Embryonic facial prominence (tissue), 1 donor: ENCODE measurements around the gene SDF2.

Source experiments
- DNase-seq: peaks from one replicate; pipeline ENCODE4 v3.0.0-alpha.2; 2016; ENCODE audit errors: extremely low spot score

Gene SDF2, protein sequence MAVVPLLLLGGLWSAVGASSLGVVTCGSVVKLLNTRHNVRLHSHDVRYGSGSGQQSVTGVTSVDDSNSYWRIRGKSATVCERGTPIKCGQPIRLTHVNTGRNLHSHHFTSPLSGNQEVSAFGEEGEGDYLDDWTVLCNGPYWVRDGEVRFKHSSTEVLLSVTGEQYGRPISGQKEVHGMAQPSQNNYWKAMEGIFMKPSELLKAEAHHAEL

DNA sequence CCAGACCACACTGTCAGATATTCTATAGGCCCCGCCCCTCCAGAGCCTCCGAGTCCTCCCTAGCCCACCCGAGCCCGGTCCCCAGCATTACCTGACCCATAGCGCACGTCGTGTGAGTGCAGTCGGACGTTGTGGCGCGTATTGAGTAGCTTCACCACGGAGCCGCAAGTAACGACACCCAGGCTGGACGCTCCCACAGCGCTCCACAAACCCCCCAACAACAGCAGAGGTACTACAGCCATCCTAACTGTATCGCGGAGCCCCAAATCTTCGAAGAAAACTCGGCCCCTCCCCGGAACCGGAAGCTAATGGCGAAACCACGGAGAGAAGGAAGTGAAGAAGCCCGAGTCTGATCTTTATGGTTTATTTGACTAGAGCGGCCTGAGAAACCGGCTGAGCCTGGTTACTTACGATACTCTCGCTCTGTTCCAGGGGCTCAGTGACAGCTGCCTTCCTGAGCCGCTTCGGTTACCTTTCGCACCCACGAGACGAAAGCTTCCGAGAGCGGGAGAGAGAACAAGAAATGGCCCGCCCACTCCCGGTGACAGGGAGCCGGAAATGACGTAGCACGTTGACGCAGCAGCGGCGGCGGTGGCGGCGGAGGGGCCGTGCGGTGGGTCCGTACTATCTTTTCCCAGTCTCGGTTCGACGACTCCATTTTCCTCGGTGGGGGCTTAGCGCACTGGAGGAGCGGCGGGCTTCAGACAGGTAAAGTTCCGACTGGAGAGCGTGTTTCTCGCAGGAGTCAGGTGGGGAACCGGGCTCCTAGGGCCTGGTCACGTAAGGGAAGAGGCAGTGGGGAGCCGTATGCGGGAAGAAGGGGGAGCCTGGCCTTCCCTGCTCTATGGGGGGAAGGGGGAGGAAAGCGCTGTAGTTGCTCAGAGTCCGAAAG, at the start of gene SDF2, which contains the start of gene SUPT6H:
Gene SDF2, minus strand, starts transcription at position 272 of the 892 bp plus-strand sequence. Its CDS starts 30 bp downstream, at position 242.
Gene SUPT6H, plus strand, starts transcription at position 571 of the 892 bp plus-strand sequence. CDS start 11,197 bp downstream, outside the sequence.
- peak; percentile 89 for DNase-seq

DNA sequence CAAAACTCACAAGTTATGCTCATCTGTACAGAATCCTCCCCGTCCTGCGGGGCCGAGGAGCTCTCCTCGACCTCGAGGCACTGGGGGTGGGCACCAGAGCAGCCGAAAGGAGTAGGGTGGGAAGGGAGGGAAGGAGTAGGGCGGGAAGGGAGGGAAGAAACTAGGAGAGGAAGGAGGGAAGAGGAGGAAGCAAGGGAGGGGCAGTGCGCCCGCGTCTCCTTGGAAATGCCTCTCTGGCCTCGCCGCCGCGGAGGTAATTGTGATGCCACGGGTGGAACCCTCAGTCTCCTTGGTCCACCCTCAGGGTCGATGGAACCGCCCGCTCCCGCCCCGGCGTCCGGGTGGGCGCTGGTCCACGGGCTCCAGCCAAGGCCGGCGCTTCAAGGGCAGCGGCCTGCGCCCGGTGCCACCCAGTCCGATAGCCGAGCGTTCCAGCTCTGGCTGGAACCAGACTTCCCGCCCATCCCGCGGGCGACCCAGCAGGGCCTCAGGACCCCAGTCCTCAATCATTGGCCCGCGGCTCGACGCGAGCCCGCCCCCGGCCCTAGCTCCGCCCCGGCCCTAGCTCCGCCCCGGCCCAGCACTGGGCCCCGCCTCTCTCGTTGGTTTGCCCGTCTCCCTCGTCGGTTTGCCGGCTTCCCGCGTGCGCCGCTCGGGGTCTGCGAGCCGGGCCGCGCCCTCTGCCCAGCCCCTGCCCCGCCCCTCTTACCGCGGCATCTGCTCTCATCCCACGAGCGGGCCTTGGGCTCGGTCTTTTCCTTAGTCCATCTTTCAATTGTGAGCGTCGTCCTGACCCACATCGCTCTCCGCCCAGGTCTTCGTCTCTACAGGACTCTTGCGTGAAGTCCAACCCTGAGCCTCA, 49.4 kb upstream of the SDF2 start:
- peak; percentile 88 for DNase-seq

DNA sequence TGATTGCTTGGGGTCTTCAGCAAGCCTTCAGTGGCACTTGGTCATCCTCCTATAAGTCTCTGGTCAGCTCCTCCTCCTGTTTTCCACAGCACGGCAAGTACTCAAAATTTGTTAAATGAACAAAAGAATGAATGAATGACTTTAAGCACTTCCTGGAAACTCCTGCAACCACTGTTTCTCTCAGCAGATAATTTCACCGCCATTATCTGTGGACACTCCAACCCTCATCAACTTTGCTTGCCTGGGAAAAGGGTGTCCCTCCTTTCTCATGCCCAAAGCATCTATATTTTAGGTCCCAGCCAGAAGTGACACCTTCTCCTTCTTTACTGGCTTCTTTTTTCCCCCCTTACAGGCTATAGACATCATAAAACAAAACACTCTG, 45.6 kb upstream of the SDF2 start:
- DNase-seq, result no peak

DNA sequence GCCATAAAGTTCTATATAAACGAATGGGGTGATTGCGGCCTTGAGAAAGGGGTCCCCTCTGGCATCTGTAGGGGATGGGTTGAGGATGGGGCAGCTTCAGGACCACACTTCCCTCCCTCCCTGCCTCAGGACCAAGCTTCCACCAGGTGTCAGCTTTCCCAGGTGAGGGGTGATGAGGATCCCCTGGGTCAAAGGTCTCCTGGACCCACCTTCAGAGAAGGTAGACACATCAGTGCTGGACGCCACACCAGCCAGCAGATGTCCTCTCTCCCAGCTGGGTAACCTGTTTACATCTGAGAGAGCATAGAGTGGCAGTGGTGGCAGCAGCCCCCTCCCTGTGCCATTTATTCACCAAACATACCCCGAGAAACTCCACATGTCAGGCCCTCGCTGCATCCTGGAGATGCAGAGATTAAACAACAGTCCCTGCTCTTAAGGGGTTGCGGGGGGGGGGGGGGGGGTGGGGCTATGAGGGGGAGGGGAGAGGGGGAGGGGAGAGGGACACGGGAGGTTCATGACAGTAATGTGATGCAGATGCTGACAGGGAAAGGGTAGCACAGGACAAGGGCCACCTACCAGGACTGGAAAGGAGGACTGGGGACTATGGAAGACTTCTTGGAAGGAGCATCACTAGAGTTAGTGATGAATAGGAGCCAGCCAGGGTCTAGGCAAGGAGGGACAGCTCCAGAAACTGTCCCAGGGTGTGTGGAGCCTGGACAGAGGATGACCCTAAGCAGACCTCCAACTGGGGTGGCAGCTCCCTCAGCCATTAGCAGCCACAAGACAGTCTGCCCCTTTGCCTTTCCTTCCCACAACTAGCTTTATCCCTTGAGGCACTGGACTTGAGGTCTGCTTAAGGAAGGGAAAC, 45.0 kb upstream of the SDF2 start:
- no peak for DNase-seq

DNA sequence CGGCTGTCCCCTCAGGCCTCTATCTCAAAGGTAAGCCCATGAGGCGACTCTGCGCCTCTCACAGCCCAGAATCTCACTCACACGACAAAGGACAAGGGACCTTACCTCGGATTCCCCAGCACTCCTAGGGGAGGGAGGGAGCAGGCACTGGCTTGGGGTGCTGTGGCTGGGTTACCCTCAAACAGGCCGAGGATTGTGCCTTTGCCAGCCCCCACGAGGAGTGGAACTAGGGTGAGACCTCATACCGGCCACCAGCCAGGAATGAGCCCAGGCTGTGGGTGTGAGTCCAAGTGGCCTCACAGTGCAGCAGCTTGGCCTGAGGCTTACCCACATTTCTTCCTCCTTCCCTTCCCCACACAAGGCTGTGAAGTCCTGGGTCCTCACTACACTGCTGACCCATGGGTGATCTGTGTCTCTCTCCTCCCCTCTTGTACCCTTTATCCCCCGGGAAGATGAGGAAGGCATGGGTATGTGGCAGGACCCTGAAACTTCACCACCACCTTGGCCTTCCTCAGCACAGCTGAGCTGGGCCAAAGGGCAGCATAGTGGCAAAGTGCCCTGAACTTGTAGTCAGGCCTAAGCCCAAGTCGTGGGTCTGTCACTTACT, 44.1 kb upstream of the SDF2 start:
- no peak for DNase-seq

DNA sequence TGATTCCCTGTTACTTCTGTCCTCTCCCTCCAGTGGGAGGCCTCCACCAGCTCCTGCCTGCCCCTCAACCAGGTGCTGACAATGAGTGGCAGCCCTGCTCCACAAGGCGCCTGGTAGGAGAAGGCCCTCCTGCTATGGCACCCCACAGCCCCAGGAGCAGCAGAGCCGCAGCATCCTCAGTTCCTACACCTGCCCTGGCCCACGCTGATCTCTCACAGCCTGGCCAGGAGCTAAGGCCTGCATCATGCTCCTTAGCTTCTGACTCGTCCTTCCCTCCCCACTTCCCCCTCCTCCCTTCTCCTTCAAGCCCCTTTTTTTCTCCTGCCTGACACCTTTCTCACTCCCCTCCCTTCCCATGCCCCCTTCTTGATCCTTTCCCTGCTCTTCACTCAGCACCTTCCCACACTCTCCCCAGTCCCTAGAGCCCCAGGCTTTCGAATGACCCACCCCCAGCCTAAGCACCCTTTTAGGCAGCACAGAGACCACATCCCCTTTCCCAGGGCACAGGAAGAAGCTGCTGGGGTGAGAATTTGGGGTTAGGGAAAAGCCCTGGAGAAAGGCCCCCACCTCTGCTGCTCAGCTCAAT, 43.5 kb upstream of the SDF2 start:
- no peak for DNase-seq

DNA sequence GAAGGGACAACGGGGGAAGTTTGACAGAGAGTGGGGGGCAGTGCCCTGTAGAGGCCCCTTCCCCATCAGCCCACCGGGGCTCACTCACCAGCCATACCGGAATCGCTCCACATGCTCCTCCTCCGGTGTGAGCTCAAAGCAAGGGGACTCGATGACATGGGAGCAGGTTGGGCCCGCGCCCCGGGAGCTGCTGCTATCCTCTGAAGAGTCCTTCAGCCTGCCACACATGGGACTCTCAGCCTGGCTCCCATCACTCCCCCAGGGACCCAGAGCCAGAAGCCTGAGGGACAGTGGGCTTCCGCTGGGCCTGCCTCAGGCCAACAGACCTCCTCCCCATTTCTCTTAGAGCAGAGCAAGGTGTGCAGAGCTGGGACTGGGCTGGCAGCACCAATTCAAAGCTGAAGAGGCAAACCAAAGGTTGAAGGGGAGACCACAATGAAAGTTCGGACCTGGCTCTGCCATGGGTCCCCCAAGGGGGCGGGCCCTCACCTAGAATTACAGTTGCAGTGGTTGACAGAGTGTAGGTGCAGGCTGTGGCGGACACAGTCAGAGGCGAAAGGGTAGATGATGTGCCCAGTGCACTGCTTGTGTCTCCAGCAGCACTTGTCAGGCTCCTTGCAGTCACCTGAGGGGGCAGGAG, 42.6 kb upstream of the SDF2 start:
- DNase-seq, result no peak

DNA sequence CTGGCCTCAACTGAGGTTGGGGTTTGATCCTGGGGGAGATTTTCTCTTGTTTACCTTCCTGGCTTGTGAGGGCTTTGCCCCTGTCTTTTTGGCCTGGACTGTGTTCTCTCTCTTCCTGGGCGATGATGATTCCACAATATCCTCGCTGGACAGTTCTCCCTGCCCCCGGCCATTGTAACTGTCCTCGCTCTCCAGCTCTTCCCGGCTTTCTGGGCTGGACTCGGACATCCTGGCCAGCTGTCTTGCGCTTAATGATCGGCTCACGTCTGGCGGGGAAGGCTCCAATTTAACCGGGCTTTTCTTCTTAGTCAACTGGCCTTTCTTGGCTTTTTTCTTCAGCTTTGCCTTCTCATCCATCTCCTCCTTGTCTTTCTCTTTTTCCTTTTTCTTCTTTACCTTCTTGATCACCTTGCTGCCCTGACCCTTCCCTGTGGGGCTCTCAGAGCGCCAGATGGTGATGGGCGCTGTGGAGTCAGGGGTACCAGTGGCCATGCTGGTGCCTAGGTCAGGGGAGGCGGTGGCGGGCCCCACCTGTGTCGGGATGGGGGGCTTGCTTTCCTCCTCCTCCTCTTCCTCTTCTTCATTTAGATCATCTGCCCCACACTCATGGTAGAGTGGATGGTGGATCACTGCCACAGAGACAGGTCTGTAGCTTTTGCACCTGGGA, 42.0 kb upstream of the SDF2 start:
- no peak for DNase-seq

DNA sequence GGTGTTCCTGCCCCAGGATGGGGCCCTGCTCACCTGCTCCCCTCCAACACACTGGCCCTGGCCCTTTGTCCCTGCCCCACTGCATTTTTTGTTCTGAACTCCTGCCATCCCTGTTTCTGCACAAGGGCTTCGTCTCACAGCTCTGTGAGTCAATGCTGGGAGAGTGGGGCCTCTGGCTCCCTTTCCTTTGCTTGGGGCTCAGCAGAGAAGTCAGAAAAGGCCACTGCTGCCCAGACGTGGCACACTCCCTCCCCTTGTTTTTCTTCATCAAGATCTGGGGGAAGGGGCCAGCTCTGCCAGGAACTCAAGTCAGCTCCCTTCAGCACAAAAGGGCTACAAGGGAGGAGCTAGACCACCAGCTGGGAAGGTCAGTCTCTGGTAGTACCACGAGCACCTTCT, 41.0 kb upstream of the SDF2 start:
- DNase-seq, result no peak

DNA sequence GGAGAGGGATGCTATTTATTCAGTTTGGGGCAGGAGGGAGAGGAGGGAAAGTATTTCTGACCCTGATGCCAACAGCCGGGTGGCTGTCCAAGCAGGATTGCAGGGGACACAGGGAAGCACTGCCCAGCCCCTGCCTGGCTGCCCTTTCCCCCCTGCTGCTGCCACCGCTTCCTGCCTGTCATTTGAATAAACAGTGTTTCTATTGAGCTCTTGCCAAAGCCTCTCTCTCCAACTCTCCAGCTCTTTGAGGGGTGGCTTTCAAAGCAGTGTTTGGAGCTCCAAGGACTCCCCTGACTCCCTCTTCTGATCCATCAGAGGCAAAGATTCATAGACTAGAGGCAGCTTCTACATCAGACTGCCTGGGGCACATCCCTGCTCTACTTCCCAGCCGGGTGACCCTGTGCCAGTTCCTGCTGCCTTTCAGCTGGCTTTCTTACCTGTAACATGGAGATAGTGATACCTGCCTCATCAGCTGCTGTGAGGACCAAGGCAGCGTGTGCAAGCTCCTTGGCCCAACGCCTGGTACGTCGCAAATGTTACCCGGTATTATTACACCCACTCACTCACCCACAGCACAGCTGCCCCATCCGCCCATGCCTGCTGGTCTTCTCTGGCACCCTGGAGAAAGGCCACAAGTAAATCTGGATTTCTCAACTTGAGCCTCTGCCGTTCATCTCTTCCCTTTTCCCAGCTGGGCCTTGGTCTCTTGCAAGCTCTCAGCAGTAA, 40.5 kb upstream of the SDF2 start:
- DNase-seq, result no peak

DNA sequence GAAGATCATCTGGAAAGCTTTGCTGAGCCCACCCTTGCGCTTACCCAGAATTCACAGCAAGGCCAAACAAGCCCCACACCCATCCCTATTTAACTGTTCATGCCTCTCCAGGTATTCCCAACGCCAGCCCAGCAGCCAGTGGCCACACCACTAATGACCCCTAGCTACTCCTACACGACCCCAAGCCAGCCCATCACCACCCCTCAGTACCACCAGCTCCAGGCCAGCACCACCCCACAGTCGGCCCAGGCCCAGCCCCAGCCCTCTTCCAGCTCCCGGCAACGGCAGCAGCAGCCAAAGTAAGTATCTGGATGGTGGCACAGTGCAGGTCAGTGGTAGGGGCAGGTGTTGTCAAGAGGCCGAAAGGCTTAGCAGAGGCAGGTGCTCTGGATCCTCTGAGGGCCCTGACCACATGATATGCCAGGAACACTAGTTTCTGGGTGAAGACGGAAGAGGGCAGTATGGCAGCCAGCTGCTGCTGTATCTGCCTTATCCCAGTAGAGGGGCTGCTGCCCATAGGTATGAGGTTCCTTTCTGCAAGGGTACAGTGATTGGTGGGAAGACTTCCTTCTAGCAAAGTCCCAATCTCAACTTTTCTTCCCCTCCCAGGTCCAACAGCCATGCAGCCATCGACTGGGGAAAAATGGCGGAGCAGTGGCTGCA, 39.3 kb upstream of the SDF2 start:
- DNase-seq, result no peak

DNA sequence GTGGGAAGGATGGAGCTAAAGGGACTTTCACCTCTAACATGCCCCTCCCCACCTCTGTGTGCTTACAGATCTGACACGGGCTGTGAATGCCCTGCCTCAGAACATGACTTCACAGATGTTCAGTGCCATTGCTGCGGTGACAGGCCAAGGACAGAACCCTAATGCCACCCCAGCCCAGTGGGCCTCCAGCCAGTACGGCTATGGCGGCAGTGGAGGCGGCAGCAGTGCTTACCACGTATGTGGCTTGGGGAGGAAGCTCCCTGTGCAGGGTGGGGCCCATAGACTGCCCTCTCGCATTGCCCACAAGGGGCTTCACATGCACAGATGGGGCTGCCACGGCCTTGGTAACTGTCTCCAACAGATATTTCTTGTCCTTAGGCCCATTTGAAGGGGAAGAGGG, 38.6 kb upstream of the SDF2 start:
- no peak for DNase-seq

DNA sequence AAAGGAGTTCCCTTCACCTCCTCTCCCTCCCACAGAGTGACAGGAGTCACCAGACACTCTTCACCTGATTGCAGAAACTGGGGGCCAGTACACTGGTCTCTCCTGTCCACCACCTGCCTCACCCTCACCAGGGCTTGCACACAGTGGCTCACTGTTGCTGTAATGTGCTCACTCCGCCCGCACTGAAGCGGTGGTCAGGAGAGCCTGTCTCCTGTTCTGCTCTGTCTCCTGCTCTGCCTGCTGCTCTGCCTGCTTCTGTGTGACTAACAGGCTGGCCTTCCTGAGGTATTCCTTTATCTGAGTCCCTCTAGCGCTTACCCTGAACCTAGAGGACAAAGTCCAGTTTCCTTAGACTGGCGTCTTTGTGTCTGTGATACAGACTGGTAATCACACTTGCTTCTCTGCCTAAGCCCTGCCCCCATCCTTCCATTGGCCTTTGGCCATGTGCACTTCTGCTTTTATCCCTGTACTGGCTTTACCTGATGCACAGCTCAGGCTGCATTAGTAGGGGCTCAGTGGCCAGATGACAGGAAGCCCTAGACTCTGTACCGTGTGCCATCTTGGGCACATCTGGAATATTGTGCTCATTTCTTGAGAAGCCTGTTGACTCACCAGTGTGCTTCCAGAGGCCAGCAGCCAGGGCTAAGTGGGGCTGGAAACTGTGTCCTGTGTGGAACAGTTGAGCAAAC, 36.7 kb upstream of the SDF2 start:
- DNase-seq, result no peak

DNA sequence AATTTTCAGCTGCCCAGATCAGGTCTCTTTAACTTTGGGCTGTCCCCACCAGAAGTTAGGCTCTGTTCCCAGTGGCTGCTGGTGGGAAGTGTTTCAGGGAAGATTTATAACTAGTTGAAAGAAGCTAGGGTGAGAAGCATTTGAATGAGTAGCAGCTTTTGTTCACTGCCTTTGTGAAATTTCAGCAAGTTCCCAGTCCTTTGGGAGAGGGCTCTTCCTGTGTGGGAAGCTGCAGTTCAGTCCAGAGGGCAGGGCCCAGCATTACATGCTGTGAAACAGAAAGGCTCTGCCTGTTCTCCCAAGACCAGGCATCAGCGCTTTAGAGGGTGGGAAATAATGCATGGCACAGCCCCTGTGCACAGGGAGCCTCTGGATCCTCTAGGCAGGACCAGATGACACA, 32.2 kb upstream of the SDF2 start:
- no peak for DNase-seq

DNA sequence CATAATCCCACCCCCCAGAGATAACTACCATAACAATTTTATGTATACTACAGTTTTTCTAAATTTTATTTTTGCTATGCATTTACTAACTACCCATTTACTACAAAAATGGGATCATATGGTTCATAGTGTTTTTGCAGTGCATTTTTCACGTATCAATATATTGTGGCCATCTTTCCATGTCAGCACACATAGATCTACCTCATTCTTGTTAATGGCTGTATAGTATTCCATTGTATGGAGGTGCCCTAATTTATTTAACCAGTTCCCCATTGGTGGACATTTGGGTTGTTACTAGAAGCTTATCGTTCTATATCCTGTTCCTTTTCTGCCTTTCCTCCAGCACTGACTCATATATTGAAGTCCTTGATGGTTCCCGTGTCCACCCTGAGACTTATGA, 27.3 kb upstream of the SDF2 start:
- no peak for DNase-seq

DNA sequence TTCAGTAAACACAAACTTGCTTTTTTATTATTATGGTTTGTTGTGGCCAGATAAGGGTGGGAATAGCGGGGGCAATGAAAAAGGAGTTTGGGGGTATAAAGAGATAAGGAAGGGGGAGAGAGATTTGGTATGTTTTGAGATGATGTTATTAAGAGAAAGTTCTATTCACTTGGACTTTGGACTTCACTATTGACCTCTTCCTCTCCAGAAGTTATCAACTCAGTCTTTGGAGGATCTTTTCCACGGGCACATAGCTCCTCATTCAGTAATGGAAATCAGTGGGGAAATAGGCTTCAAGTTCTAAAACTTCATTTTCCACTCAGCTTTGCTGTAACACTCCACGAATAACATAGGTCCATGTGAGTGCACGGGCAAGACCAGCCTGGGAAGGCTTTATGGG, 26.8 kb upstream of the SDF2 start:
- DNase-seq, result no peak

DNA sequence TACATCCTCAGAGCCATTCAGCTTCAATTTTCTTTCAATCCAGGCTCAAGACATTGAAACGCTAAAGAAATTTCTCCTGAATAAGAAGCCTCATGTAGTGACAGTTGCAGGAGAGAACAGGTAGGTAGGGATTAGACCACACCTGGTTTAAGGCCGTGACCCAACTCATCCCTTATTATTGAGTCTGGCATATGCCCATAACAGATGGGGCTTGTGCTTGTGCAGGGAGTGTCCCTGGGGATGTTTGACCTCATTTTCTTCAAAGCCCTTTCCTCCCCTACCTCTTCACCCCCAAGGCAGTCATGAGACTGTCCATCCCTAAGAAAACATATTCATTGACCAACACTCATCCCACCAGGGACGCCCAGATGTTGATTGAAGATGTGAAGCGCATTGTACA, 24.6 kb upstream of the SDF2 start:
- DNase-seq, result no peak

DNA sequence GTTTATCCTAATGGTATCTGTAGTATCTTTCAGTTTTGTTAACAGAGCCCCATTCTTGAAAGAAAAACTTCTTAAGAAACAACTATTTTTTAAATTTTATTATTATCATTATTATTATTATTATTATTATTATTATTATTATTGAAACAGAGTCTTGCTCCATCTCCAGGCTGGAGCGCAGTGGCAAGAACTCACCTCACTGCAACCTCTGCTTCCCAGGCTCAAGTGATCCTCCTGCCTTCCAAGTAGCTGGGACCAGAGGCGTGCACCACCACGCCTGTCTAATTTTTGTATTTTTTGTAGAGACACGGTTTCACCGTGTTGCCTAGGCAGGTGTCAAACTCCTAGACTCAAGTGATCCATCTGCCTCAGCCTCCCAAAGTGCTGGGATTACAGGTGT, 23.7 kb upstream of the SDF2 start:
- DNase-seq, result no peak
